Transverse colon (tissue), 4 donors: ENCODE data around the gene IRF8.

Experiments
- CTCF ChIP-seq, 5 experiments: fragments of 200-600 bp in 3 of 5; fragments of 450-650 bp in 2 of 5; sonication (generic) in 3 of 5; IDR thresholded peaks; 1 replicate in 2 of 5; 2 replicates in 3 of 5; pipeline ENCODE4 v1.5.1; 2016 to 2017; ENCODE audit warnings: antibody characterized with exemption in 5 of 5, inconsistent platforms in 3 of 5, mild to moderate bottlenecking in 2 of 5, moderate library complexity in 1 of 5
- EP300 ChIP-seq: sonication (generic); formaldehyde crosslinking; IDR thresholded peaks from one replicate; pipeline ENCODE4 v1.6.1; 2017; ENCODE audit warnings: antibody characterized with exemption, low read depth
- POLR2A ChIP-seq: fragments of 450-650 bp; IDR thresholded peaks from one replicate; pipeline ENCODE4 v1.6.1; 2016; ENCODE audit warnings: antibody characterized with exemption, mild to moderate bottlenecking, moderate library complexity
- POLR2AphosphoS5 ChIP-seq, 3 donors: sonication (generic); formaldehyde crosslinking; IDR thresholded peaks; one replicate each; pipeline ENCODE4 v1.6.1; 2016; ENCODE audit warnings: antibody characterized with exemption in 3 of 3

- TF ChIP-seq CTCF (IDR thresholded peaks at IDR 0.05) (no peak), POLR2AphosphoS5 (IDR thresholded peaks at IDR 0.05) (no peak), POLR2A (no peak), EP300 (no peak)
These were observed 38.4 kb upstream of the IRF8 start for GRCh38 chr16:85860413-85861094.
